Kidney epithelial cell (primary cell): ENCODE data around the gene MXD4. TPM values are rescaled to one million over a fixed set of nuclear protein-coding genes. Genes with fewer than 3 reads are reported as not detected.

Source experiments
- DNase-seq: peaks from one replicate; pipeline ENCODE4 v3.0.0-alpha.2; 2010; ENCODE audit warnings: low read depth
- H3K27me3 ChIP-seq: 2 replicates; pipeline ENCODE4 v1.6.0; 2011; ENCODE audit warnings: low read length; ENCODE audit not compliant: control insufficient read depth, insufficient read depth
- H3K36me3 ChIP-seq: 2 replicates; pipeline ENCODE4 v1.5.1; 2011; ENCODE audit warnings: low read length; ENCODE audit not compliant: control insufficient read depth, insufficient read depth
- H3K4me3 ChIP-seq: 2 replicates; pipeline ENCODE4 v1.5.1; 2011; ENCODE audit warnings: low read depth, mild to moderate bottlenecking, control low read depth, low read length
- total RNA-seq: library from RNA; depleted of rRNA; stranded (reverse); fragments of >200 nt; gene quantifications from 2 replicates; pipeline ENCODE4 v1.2.3, GENCODE V29; 2015
- TF ChIP-seq, protein P1 (sequence below): IDR thresholded peaks from 2 replicates; pipeline ENCODE4 v1.5.1; 2011; ENCODE audit warnings: mild to moderate bottlenecking, moderate library complexity, low read length, control low read depth, inconsistent platforms; ENCODE audit not compliant: insufficient read depth, poor library complexity, severe bottlenecking

MXD4 gene
- total RNA-seq, 1 donor from 2014 or later, result 31.8 TPM

DNA sequence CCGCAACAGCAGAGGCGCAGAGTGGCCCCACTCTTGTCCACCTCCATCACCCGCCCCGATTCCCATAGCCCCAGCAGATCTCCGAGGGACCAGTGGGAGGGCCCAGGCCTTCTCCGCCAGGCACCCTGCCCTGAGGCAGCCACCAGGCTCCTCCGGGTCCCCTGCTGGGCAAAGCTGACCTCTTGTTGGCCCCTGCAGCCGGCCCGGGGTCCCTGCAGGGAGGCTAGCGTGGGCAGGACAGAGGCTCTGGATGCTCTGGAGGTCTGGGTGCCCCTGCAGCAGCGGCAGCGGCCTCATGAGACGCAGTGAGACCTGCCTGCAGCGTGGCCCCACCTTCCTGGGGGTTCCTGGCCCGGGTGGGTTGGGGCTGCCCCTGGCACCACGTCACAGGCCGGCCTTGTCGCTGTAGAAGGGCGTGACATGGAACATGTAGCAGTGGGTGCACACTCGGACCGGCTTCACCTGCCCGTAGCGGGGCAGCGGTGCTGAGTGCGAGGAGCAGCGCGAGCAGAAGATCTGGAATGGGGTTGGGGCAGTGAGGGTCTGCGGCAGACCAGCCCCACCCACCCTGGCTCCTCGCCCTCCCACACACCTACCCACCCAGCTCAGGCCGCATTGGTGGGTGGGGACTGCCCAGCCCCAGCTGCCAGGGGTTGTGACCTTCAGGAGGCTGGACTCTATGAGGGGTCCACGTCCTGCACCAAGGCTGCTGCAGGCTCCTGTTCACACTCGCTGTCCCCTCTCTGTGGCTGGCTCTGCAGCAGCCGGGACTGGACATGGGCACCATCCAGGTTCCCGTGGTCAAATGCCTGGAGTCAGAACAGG lies 8.6 kb upstream of the MXD4 start:
- H3K36me3 ChIP-seq, result no peaks in the 10 kb centered on the region
- peaks cover 11% of the 10 kb centered on the region for H3K27me3 ChIP-seq
- no peak for DNase-seq
- TF ChIP-seq, protein P1, sequence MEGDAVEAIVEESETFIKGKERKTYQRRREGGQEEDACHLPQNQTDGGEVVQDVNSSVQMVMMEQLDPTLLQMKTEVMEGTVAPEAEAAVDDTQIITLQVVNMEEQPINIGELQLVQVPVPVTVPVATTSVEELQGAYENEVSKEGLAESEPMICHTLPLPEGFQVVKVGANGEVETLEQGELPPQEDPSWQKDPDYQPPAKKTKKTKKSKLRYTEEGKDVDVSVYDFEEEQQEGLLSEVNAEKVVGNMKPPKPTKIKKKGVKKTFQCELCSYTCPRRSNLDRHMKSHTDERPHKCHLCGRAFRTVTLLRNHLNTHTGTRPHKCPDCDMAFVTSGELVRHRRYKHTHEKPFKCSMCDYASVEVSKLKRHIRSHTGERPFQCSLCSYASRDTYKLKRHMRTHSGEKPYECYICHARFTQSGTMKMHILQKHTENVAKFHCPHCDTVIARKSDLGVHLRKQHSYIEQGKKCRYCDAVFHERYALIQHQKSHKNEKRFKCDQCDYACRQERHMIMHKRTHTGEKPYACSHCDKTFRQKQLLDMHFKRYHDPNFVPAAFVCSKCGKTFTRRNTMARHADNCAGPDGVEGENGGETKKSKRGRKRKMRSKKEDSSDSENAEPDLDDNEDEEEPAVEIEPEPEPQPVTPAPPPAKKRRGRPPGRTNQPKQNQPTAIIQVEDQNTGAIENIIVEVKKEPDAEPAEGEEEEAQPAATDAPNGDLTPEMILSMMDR, result no peak
- no peak overlapping the region for H3K4me3 ChIP-seq

DNA sequence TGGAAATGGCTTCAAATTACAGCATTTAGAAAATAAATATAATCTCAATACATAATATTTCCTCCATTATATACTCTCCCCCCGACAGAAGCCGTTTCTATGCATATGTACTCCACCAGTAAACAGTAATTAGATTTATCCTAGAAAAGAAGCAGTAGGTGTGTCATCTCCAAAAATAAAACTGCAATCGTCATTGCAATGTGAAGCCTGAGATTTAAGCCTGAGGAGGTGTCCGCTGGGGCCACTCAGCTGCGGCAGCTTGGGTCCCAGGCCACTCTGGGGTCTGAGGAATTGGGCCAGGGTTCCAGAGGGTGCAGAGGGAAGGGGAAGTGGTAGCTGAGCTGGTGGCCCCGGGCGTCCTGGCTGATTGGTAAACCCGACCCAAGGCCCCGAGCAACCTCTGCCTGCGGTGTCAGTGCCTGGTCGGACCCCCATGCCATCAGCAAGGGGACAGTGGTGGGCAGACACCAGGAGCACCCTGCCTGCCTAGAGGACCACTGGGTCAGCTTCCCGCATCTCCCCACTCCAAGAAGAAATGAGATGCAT lies 7.8 kb upstream of the MXD4 start:
- H3K4me3 ChIP-seq, result no peak overlapping the region
- no peaks in the 10 kb centered on the region for H3K36me3 ChIP-seq
- TF ChIP-seq, protein P1, result no peak
- H3K27me3 ChIP-seq, result peaks cover 11% of the 10 kb centered on the region
- DNase-seq, result no peak

GRCh38 chr4:2269206-2269531 lies 7.3 kb upstream of the MXD4 start:
- DNase-seq, result no peak

GRCh38 chr4:2268357-2269205 lies 6.7 kb upstream of the MXD4 start:
- DNase-seq, result no peak
- no peaks in the 10 kb centered on the region for H3K36me3 ChIP-seq
- H3K27me3 ChIP-seq, result peaks cover 9% of the 10 kb centered on the region
- no peak overlapping the region for H3K4me3 ChIP-seq
- TF ChIP-seq, protein P1, result no peak

More at GRCh38 chr4:2269206-2269531, 7.3 kb upstream of the MXD4 start:
- H3K36me3 ChIP-seq, result no peaks in the 10 kb centered on the region
- no peak overlapping the region for H3K4me3 ChIP-seq
- H3K27me3 ChIP-seq, result peaks cover 11% of the 10 kb centered on the region
- TF ChIP-seq, protein P1, result no peak

DNA sequence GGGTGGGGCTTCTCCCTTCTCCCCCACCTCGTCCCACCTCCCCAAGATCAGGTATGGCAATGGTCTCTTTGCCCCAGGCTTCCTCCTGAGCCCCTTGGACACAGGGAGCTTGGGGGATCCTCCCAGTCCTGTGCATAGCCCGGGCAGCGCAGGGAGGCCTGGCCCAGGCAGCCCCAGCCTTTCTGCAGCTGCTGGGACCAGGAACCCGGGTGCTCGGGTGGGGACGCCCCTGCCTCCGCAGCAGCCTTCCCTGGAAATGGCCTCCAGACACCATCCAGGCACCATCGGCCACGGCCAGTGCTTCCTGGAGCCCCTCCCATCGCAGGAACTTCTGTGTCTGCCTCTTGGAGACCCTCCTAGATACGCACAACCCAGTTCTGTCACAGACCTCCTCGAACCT lies 5.9 kb upstream of the MXD4 start:
- no peak for DNase-seq
- TF ChIP-seq, protein P1, result no peak
- H3K27me3 ChIP-seq, result peaks cover 6% of the 10 kb centered on the region
- no peaks in the 10 kb centered on the region for H3K36me3 ChIP-seq
- no peak overlapping the region for H3K4me3 ChIP-seq
